K562 (cell line): Measurements from ENCODE around the gene CFAP157. TPM values are rescaled to one million over a fixed set of nuclear protein-coding genes. Genes with fewer than 3 reads are reported as not detected.

Source experiments
- CREB3 ChIP-seq: fragments of 450-650 bp; conservative IDR thresholded peaks from 2 replicates; pipeline ENCODE4 v1.6.1; 2016; ENCODE audit warnings: missing genetic modification characterization, low read depth, mild to moderate bottlenecking, missing compliant biosample characterization, moderate library complexity
- HES1 ChIP-seq: fragments of 450-650 bp; IDR thresholded peaks from 2 replicates; pipeline ENCODE4 v1.6.1; 2016; ENCODE audit warnings: low read depth, mild to moderate bottlenecking, moderate library complexity
- KDM2B ChIP-seq: fragments of 250-450 bp; sonication (Bioruptor Pico); IDR thresholded peaks from 2 replicates; pipeline ENCODE4 v1.8.0; 2021; ENCODE audit warnings: mild to moderate bottlenecking, moderate library complexity
- KLF1 ChIP-seq: fragments of 450-650 bp; IDR thresholded peaks from 2 replicates; pipeline ENCODE4 v1.6.1; 2016; ENCODE audit warnings: missing genetic modification characterization, missing compliant biosample characterization
- MAZ ChIP-seq, 2 experiments: fragments of 450-650 bp in 1 of 2; sonication (generic) in 1 of 2; formaldehyde crosslinking; IDR thresholded peaks in 1 of 2; conservative IDR thresholded peaks in 1 of 2; 2 replicates each; pipeline versions ENCODE4 v1.4.0 to v1.5.0; 2020; ENCODE audit warnings: mild to moderate bottlenecking in 1 of 2, missing genetic modification reagents in 1 of 2
- NRF1 ChIP-seq, 2 experiments: fragments of 450-650 bp; IDR thresholded peaks in 1 of 2; conservative IDR thresholded peaks in 1 of 2; 2 replicates each; pipeline ENCODE4 v1.6.1; 2014; ENCODE audit warnings: mild to moderate bottlenecking in 2 of 2
- RCOR1 ChIP-seq, 2 experiments: IDR thresholded peaks; 2 replicates each; pipeline ENCODE4 v1.6.1; 2012; ENCODE audit warnings: low read depth in 2 of 2, low read length in 2 of 2, borderline replicate concordance in 1 of 2, improper control_type of control experiment in 1 of 2
- ZFP1 ChIP-seq: fragments of 450-650 bp; formaldehyde crosslinking; IDR thresholded peaks from 2 replicates; pipeline ENCODE4 v1.4.0; 2020; ENCODE audit warnings: mild to moderate bottlenecking, mixed read lengths
- polyA plus RNA-seq, 8 experiments: library from polyadenylated mRNA; depleted of rRNA in 4 of 8; stranded (reverse) in 5 of 8; unstranded in 3 of 8; fragments of >200 nt; fragmentation: Nextera tagmentation in 2 of 8; fragmentation: Illumina TruSeq in 1 of 8; extraction: Ambion mirVana in 2 of 8; extraction: Trizol in 1 of 8; gene quantifications; 2 replicates each; pipeline versions ENCODE4 v1.2.1 to v1.2.3, GENCODE V29; 2011 to 2014; ENCODE audit warnings: inconsistent platforms in 1 of 8, missing spikeins in 1 of 8
- total RNA-seq, 7 experiments: library from RNA; depleted of rRNA in 6 of 7; stranded (reverse); fragments of >200 nt in 6 of 7; fragmentation: Illumina TruSeq in 2 of 7; extraction: Trizol in 2 of 7; gene quantifications; 2 replicates each; pipeline versions ENCODE4 v1.2.1 to v1.2.3, GENCODE V29; 2011 to 2021; ENCODE audit warnings: low replicate concordance in 1 of 7
- TF ChIP-seq, protein P1 (sequence below): fragments of 250-450 bp; sonication (Bioruptor Pico); IDR thresholded peaks from 2 replicates; pipeline ENCODE4 v1.4.0; 2020
- TF ChIP-seq, protein P2 (sequence below): fragments of 450-650 bp; IDR thresholded peaks from one replicate; pipeline ENCODE4 v1.6.1; 2018; ENCODE audit warnings: mild to moderate bottlenecking, moderate library complexity; ENCODE audit not compliant: partially characterized antibody

CFAP157 gene
- total and polyA plus RNA-seq, 9 of the 15 experiments (the other 6 are each of a cell fraction or from before 2014, with no cell fraction given): 0.03 TPM; not detected in 8

GRCh38 chr9:127758843-127759242 lies 52.1 kb downstream of the CFAP157 start (continued):
- TF ChIP-seq, protein P1, sequence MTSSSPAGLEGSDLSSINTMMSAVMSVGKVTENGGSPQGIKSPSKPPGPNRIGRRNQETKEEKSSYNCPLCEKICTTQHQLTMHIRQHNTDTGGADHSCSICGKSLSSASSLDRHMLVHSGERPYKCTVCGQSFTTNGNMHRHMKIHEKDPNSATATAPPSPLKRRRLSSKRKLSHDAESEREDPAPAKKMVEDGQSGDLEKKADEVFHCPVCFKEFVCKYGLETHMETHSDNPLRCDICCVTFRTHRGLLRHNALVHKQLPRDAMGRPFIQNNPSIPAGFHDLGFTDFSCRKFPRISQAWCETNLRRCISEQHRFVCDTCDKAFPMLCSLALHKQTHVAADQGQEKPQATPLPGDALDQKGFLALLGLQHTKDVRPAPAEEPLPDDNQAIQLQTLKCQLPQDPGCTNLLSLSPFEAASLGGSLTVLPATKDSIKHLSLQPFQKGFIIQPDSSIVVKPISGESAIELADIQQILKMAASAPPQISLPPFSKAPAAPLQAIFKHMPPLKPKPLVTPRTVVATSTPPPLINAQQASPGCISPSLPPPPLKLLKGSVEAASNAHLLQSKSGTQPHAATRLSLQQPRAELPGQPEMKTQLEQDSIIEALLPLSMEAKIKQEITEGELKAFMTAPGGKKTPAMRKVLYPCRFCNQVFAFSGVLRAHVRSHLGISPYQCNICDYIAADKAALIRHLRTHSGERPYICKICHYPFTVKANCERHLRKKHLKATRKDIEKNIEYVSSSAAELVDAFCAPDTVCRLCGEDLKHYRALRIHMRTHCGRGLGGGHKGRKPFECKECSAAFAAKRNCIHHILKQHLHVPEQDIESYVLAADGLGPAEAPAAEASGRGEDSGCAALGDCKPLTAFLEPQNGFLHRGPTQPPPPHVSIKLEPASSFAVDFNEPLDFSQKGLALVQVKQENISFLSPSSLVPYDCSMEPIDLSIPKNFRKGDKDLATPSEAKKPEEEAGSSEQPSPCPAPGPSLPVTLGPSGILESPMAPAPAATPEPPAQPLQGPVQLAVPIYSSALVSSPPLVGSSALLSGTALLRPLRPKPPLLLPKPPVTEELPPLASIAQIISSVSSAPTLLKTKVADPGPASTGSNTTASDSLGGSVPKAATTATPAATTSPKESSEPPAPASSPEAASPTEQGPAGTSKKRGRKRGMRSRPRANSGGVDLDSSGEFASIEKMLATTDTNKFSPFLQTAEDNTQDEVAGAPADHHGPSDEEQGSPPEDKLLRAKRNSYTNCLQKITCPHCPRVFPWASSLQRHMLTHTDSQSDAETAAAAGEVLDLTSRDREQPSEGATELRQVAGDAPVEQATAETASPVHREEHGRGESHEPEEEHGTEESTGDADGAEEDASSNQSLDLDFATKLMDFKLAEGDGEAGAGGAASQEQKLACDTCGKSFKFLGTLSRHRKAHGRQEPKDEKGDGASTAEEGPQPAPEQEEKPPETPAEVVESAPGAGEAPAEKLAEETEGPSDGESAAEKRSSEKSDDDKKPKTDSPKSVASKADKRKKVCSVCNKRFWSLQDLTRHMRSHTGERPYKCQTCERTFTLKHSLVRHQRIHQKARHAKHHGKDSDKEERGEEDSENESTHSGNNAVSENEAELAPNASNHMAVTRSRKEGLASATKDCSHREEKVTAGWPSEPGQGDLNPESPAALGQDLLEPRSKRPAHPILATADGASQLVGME (CRISPR knock-in tag): no peak
- no peak for TF ChIP-seq CREB3 (tag)
- TF ChIP-seq KDM2B (CRISPR knock-in tag): no peak
- 0 out of 2 replicates have a peak, but pooled peaks have one; percentile 17 for TF ChIP-seq HES1
- TF ChIP-seq RCOR1 (IDR thresholded peaks at IDR 0.05; ENCODE audit: borderline replicate concordance in 1 of 2, low read depth in 2 of 2, low read length in 2 of 2): peak in 1 of 2 experiments; percentile 87; a peak in 2 of 4 replicates
- no peak for TF ChIP-seq KLF1
- TF ChIP-seq MAZ (CRISPR knock-in tag; conservative IDR thresholded peaks at IDR 0.05 in 1 of 2, IDR thresholded peaks at IDR 0.05 in 1 of 2): peak in 1 of 2 experiments; percentile 52; a peak in 1 of 4 replicates
- TF ChIP-seq NRF1 (conservative IDR thresholded peaks at IDR 0.05 in 1 of 2, IDR thresholded peaks at IDR 0.05 in 1 of 2): 0 out of 4 replicates have a peak, but pooled peaks of 1 of the 2 experiments have one; percentile 12
- TF ChIP-seq ZFP1 (CRISPR knock-in tag): no peak
- TF ChIP-seq, protein P2, sequence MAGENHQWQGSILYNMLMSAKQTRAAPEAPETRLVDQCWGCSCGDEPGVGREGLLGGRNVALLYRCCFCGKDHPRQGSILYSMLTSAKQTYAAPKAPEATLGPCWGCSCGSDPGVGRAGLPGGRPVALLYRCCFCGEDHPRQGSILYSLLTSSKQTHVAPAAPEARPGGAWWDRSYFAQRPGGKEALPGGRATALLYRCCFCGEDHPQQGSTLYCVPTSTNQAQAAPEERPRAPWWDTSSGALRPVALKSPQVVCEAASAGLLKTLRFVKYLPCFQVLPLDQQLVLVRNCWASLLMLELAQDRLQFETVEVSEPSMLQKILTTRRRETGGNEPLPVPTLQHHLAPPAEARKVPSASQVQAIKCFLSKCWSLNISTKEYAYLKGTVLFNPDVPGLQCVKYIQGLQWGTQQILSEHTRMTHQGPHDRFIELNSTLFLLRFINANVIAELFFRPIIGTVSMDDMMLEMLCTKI: no peak
